Measurements from ENCODE around the gene SIGLEC7.

The SIGLEC7 gene

DNA sequence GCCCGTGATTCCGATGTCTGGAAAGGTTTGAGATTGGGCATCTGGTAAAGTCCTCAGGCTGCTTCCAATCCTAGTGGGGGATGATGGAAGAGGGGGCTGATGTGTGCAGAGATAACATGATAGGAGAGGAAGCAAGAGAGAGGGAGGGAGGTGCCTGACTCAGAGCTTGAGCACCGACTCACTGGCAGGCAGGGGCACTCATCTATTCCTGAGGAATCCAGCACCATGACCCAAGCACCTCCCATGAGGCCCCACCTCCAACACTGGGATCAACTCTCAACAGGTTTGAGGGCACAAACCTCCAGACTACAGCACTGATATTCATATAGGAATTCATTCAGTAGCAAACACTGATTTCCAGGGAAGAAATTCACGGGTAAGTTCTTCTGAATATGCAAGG, 23.0 kb upstream of the SIGLEC7 start:
- peak; percentile 56 for DNase-seq

DNA sequence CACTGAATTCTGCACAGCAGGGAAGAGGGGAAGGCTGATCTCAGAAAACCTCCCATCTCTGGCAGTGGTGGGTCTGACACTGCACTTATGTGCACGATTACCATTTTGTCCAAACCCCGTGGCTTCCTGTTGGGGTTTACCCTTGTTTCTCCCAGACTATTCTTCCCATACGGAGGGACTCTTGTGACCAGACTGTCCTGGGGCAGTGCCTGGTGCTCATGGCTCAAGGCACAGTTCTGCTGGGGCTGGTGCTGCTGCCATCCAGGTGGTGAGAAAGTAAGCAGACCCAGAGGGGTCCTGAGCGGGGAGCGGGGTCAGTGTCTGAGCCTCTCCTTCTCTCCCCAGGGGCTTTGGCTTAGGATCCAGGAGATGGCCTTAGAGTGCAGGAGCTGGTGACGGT, 22.5 kb upstream of the SIGLEC7 start:
- DNase-seq, result peak; percentile 86

DNA sequence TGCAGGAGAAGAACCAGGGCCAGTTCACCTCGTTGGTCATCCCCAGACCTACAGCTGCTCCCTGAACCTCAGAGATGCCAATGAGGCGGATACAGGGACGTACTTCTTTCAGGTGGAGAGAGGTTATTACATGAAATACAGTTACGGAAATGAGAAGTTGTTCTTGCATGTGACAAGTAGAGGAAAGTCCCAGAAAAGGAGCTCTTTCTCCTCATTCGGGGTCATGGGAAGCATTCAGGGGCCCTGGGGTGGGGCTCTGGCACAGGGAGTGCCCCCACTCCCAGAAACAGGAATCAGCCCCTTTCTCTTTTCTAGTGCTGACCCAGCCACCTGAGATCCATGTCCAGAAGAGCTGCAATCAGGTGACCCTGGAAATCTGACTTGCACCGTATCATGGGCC, 21.9 kb upstream of the SIGLEC7 start:
- peak; percentile 69 for DNase-seq

DNA sequence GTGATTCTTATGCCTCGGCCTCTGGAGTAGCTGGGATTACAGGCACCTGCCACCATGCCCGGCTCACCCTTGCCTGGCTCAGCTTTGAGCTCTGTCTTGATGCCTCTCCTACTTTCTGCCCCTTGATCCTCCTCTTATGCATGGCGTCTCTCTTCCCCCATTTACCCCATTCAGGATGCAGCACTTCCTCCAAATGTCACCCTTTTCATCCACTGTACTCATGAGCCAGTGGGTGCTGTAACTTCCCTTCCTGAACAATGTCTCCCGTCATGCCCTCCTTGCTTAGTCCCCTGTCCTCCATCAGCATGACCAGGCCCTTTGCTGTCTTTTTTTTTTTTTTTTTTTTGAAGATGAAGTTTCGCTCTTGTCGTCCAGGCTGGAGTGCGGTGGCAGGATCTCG, 20.8 kb upstream of the SIGLEC7 start:
- DNase-seq, result peak; percentile 80

DNA sequence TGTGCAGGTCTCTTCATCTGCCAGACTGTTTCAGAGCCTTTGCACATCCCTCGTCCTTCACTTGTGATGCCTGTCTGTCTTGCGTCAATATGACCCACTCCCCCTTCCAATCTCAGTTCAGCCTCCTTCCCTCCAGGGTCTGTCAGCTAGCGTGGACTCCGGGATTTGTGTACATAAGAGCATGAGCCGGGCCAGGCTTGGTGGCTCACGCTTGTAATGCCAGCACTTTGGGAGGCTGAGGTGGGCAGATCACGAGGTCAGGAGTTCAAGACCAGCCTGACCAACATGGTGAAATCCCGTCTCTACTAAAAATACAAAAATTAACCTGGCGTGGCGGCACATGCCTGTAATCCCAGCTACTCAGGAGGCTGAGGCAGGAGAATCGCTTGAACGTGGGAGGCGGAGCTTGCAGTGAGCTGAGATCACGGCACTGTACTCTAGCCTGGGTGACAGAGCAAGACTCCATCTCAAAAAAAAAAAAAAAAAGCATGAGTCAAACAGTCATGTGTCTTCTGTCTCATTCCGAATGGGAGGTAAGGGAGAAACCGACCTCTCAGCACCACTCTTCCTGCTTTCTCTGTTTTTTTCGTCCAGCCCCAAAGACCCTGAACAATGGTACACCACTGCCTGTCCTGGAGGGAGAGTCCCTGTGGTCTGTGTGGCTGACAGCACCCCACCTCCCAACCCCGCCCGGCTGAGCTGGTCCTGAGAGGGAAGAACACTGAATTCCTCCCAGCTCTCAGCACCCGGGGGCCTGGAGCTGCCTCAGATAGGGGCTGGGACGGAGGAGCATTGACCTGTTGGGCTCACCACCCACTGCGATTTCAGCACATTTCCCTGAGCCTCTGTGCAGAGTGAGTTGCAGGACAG, 19.8 kb upstream of the SIGLEC7 start:
- DNase-seq, result peak; percentile 90

DNA sequence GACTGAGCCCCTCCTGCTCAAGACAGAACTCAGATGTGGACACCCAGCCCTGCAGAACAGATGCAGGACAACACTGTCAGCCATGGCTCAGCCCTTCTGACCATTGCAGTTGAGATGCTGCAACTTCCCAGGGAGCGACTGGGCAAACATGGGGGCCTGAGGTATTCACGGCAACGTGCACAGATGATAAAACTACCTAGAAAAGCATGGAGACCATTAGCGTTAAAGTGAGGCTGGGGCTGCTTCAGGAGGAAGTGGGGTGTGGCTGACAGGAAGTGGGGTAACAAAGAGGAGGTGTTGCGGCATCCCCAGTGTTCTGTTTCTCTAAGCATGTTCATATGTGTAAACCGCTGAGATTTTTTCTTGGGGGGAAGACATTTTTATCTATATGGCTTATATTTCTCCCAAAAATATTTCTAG, 18.7 kb upstream of the SIGLEC7 start:
- DNase-seq, result peak; percentile 76

DNA sequence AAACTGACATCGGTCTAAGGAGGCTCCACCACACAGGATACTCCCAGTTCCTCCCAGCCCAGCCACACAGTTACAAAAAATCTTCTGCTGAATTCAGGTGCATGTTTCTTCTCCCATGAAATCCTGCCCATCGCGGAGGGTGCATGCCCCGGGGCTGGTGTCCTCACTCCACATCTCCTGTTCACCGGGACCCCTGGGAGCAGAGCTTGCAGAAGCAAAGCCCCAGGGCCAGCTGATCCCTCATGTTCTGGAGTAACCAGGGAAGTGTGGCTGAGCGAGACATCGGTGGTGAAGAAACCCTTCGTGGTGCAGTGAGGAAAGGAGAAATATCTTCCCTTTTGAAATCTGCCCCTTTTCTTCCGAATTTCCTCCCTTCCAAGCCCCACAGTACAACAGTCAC, 18.3 kb upstream of the SIGLEC7 start:
- DNase-seq, result peak; percentile 51

DNA sequence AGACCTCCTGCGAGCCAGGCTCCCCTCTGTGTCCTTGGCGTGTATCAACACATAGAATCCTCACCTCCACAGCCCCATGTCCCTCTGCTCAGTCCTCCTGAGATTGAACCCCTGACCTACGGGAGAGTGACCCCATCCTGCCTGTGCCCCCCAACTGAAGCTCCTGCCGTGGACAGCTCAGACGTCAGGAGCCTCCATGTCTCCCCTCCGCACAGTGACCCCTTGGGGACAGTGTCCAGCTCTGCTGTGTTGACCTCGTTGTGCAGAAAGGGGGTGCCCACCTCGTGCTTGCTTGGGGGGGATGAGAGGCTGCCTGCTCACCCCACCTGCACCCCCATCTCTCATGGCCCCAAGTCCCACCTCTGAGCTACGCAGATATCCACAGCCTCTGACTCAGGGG, 17.9 kb upstream of the SIGLEC7 start:
- DNase-seq, result no peak

DNA sequence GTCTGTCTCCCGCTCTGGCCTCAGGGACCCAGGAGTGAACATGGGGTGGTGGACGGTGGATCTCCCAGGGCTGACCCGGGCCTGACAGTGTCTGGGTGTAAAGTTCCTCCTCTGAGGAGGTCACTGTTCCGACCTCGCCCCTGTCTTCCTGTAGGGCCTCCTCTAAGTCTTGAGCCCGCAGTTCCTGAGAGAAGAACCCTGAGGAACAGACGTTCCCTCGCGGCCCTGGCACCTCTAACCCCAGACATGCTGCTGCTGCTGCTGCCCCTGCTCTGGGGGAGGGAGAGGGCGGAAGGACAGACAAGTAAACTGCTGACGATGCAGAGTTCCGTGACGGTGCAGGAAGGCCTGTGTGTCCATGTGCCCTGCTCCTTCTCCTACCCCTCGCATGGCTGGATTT, 17.4 kb upstream of the SIGLEC7 start, which contains the start of gene SIGLEC9:
Gene SIGLEC9, plus strand, starts transcription at position 178 of the 400 bp plus-strand sequence. Its CDS starts 69 bp downstream, at position 247.
- DNase-seq, result peak; percentile 69

DNA sequence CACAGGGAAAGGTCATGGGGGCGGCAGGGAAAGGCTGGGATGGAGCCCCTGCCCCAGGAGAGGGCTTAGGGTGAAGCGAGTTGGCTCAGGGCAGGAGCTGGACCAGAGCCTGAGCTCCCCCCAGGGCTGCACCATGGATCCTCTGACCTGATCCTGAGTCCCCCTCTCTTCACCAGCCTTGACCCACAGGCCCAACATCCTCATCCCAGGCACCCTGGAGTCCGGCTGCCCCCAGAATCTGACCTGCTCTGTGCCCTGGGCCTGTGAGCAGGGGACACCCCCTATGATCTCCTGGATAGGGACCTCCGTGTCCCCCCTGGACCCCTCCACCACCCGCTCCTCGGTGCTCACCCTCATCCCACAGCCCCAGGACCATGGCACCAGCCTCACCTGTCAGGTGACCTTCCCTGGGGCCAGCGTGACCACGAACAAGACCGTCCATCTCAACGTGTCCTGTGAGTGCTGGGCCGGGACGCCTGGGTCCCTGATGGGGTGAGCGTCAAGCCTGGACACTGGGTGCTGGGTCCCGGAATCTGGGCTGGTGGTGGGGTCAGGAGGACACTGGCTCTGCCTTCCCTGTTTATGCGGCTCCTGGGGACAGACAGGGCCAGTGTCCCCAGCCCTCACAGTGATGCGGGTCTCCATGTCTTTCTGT, 16.6 kb upstream of the SIGLEC7 start:
- no peak for DNase-seq

DNA sequence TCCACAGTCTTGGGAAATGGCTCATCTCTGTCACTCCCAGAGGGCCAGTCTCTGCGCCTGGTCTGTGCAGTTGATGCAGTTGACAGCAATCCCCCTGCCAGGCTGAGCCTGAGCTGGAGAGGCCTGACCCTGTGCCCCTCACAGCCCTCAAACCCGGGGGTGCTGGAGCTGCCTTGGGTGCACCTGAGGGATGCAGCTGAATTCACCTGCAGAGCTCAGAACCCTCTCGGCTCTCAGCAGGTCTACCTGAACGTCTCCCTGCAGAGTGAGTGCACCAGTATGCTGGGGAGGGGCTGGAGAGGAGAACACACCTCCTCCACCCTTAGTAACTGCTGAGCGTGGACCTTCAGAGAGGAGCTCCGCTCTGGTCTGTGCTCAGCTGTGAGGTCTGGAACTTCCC, 15.1 kb upstream of the SIGLEC7 start:
- DNase-seq, result no peak

DNA sequence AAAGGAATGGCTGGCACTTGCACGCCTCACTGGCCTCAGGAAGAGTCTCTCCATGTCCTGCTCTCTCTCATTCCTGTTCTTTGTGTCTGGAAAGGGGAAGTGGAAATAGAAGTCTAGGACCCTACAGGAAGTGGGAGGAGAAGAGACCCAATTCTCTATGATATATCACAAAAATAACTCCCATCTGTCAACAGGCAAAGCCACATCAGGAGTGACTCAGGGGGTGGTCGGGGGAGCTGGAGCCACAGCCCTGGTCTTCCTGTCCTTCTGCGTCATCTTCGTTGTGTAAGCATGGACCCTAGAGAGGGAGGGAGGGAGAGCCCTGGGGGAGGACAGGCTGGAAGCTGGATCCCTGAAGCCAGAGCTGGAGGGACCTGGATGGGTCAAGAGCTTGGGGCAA, 14.3 kb upstream of the SIGLEC7 start:
- DNase-seq, result peak; percentile 96

DNA sequence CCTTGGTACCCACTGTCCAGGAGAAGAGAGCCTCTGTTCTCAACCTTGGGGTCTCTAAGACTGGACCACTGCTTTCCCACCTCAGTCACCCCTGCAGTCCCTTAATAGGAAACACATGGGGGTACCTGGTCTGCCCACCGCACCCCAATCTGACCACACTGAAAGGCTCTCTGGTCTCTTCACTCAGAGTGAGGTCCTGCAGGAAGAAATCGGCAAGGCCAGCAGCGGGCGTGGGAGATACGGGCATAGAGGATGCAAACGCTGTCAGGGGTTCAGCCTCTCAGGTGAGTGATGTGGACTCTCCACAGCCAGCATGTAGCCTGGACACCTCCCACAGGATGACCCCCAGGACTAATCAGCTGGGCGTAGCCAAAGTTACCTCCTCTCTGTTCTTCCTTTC, 13.9 kb upstream of the SIGLEC7 start:
- DNase-seq, result no peak

DNA sequence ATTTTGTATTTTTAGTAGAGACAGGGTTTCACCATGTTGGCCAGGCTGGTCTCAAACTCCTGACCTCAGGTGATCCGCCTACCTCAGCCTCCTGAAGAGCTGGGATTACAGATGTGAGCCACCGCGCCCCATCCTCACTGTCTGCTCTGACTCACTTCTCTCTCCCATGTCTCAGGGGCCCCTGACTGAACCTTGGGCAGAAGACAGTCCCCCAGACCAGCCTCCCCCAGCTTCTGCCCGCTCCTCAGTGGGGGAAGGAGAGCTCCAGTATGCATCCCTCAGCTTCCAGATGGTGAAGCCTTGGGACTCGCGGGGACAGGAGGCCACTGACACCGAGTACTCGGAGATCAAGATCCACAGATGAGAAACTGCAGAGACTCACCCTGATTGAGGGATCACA, 12.4 kb upstream of the SIGLEC7 start:
- DNase-seq, result no peak

DNA sequence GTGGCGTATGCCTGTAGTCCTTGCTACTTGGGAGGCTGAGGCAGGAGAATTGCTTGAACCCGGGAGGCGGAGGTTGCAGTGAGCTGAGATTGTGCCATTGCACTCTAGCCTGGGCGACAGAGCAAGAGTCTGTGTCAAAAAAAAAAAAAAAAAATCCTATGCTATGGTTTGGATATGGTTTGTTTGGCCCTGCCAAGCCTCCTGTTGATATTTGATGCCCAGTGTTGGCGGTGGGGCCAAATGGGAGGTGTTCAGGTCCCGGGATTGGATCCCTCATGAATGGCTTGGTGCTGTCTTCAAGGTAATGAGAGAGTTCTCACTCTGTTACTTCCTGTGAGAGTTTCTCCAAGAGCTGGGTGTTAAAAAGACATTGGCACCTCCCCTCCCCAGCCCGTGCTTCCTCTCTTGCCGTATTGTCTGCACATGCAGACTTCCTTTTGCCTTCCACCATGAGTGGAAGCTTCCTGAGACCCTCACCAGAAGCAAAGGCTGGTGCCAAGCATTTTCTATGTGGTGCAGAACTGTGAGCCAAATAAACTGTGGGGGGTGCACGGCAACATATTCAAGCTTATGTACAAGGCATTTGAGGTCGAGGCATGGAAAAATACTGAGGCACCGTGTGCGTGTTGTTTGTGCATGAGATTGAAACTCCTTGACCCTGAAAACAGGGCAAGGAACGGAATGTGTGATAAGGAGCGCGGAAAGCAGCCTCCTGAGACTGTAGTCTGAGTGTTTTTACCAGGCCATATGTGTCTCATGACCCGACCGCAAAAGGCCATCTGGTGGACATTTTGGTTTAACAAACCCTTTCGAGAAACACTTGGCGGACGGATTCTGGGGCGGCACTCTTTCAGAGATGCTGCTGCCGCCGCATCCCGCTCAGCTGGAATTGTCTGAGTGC, 10.1 kb upstream of the SIGLEC7 start:
- peak; percentile 66 for DNase-seq

DNA sequence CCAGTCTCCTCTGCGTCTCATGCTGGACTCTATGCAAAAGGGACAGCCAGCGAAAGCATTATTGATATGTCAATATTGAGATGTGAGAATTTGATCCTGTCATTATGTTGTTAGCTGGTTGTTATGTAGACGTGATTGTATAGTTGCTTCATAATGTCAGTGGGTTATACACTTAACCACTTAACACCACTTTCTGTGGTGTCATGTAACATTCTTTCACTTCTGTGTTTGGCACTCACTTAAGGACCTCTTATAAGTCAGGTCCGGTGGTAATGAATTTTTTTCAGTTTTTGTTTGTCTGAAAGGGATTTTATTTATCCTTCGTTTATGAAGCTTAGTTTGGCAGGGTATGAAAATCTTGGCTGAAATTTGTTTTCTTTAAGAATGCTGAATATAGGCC, 7.1 kb upstream of the SIGLEC7 start:
- peak; percentile 75 for DNase-seq

DNA sequence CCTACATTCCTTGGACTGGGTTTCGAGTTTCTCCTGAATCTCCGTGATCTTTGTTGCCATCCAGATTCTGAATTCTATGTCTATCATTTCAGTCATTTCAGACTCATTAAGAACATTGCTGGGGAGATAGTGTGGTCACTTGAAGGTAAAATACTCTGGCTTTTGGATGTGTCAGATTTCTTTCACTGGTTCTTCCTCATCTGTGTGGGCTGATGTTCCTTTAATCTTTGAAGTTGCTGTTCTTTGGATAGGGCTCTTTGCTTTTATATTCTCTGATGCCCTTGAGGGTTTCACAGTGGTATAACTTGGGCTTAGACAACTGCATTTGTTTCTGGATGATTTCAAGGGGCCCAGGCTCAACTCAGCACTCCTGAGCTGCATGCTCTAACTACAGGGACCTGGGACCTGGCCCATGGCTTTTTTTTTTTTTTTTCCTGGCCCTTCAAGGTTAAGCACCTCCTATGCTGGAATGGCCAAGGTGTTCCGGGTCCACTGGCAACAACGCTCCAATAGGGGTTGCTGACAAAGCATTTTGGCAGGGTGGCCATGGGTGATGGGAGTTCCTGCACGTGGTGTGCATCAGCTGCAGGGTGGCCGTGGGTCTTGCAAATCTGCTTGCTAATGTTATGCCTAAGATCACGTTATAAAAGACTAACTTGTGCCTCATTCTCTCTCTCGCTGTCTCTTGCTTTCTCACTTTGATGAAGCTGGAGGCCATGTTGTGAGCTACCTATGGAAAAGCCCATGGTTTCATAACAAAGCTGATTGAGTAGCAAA, 5.9 kb upstream of the SIGLEC7 start:
- DNase-seq, result peak; percentile 55

DNA sequence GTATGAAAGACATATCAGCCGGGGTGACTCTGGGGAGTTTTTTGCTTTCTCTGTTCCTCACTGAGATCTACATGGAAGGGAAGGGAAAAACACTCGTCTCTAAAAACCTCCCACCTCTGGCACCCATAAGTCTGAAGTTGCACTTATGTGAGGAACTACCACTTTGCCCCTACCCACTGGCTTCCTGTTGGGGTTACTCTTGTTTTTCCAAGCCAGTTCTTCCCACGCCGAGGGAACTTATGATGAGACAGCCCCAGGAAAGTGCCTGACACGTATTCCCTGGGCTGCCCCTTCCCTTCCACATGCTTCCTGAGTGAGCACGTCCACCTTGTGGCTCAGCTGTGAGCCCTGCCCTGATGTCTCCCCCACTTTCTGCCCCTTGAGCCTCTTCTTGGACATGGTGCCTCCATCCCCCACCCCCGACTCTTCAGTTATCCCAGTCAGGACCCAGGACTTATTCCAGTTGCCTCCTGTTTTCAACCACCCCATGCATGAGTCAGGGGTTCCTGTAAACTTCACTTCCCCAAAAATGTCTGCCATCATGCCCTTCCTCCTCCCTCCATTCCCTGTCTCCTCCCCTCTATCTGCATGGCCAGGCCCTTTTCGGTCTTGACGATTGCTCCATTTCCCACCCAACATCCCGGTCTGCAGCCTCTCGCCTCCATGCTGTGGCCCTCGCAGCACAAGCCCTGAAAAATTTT, 5.1 kb upstream of the SIGLEC7 start:
- DNase-seq, result peak; percentile 97

DNA sequence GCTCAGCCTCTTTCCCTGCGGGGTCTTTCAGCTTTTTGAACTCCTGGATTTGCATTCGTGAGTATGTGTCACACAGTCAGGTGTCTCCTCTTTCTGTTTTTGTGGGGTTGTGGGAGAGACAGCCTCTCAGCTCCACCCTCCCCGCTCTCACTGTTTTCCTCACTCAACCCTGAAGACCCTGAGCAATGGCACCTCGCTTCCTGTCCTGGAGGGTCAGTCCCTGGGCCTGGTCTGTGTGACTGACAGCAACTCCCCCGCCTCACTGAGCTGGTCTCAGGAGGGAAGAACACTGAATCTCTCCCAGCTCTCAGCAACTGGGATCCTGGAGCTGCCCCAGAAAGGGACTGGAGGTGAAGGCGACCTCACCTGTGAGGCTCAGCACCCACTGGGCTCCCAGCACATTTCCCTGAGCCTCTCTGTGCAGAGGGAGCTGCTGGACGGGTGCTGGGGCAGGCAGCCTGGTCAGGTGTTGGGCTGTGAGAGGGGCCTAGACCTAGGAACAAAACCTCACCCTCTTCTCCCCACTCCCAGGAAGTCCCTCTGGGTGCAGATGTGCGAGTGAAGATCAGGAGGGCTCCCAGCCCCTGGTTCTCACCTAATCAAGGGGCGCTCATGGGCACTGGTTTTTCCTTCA, 4.2 kb upstream of the SIGLEC7 start:
- no peak for DNase-seq

DNA sequence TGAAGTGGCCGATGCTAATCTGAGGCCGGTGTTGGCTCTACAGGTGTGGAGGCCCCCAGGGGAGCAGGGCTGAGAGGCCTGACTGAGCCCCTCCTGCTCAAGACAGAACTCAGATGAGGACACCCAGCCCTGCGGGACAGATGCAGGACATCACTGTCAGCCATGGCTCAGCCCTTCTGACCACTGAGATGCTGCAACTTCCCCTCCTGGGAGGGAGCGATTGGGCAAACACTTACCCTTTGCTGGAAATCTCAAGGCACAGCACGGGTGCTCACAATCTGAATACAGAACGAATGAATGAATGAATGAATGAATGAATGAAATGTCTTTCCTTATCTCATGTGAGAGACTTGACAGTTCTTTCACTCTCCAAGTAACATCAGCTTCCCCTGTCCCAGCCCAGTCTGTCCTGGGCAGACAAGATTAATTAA, 3.5 kb upstream of the SIGLEC7 start:
- DNase-seq, result peak; percentile 93

Measured in suppressor macrophage treated with lipopolysaccharide for 4 hours (primary cell).